ENCODE results near the gene CYP4F2. TPM values are rescaled to one million over a fixed set of nuclear protein-coding genes. Genes with fewer than 3 reads are reported as not detected.
"Not testable (repeated sequence)": the region's sequence is repeated elsewhere in the genome, so short reads cannot be mapped to it uniquely, and the experiment has no call there.

The CYP4F2 gene
- total and polyA plus RNA-seq, 4 donors = 7.7 to 186 (median 85.2) TPM

DNA sequence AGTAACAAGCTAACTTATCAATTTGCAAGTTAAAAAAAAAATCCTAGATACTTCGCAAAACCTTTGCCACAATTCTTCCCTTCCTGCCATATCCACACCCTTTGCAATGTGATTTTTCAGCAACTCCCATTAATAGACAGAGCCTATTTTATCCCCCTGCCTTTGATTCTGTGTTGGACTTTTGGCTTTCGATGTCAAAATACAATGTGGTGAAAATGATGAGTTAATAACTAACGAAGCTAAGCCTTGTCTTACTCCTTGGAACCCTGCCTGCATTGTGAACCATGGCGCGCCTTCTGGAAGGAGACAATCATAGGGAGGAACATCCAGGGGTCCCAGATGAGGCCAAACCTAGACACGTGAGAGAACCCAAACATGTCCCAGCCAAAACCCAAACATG is 6.4 kb downstream of the CYP4F2 start:
- 60% methylated on average over 6 of the region's 6 CpGs for WGBS
- Histone ChIP-seq H3K27me3 (ENCODE audit: control insufficient read depth in 4 of 4, insufficient read depth in 4 of 4, low read length in 3 of 4) (no peaks in the 10 kb centered on the region), H3K4me1 (ENCODE audit: control insufficient read depth in 4 of 4, insufficient read depth in 4 of 4, low read length in 3 of 4) (peaks cover 3 to 38% (median 14%) of the 10 kb centered on the region in 4 donors), H3K4me3 (ENCODE audit: low read depth in 1 of 3, low read length in 3 of 3) (no peak overlapping the region), H3K27ac (ENCODE audit: low read depth in 1 of 2, low read length in 2 of 2) (no peak overlapping the region), H3K9me3 (ENCODE audit: control insufficient read depth in 4 of 4, low read length in 3 of 4) (no peaks in the 10 kb centered on the region), H3K36me3 (ENCODE audit: control insufficient read depth in 4 of 4, insufficient read depth in 3 of 4, low read depth in 1 of 4, low read length in 3 of 4) (peaks cover 0 to 21% (median 9%) of the 10 kb centered on the region in 4 donors), H3K9ac (ENCODE audit: low read depth in 1 of 2, low read length in 2 of 2) (no peak overlapping the region)
- no peak for DNase-seq (ENCODE audit: low spot score)
- TF ChIP-seq, protein P1, sequence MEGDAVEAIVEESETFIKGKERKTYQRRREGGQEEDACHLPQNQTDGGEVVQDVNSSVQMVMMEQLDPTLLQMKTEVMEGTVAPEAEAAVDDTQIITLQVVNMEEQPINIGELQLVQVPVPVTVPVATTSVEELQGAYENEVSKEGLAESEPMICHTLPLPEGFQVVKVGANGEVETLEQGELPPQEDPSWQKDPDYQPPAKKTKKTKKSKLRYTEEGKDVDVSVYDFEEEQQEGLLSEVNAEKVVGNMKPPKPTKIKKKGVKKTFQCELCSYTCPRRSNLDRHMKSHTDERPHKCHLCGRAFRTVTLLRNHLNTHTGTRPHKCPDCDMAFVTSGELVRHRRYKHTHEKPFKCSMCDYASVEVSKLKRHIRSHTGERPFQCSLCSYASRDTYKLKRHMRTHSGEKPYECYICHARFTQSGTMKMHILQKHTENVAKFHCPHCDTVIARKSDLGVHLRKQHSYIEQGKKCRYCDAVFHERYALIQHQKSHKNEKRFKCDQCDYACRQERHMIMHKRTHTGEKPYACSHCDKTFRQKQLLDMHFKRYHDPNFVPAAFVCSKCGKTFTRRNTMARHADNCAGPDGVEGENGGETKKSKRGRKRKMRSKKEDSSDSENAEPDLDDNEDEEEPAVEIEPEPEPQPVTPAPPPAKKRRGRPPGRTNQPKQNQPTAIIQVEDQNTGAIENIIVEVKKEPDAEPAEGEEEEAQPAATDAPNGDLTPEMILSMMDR (IDR thresholded peaks at IDR 0.05; ENCODE audit: low read depth, low read length, missing input control) = no peak
- peak; percentile 78 for TF ChIP-seq HNF4A (conservative IDR thresholded peaks at IDR 0.05)
- TF ChIP-seq SP1 (IDR thresholded peaks at IDR 0.05) = peak; percentile 21
- TF ChIP-seq, protein P2, sequence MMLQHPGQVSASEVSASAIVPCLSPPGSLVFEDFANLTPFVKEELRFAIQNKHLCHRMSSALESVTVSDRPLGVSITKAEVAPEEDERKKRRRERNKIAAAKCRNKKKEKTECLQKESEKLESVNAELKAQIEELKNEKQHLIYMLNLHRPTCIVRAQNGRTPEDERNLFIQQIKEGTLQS (IDR thresholded peaks at IDR 0.05) = no peak
- TF ChIP-seq RXRA (IDR thresholded peaks at IDR 0.05) = peak in 1 of 2 donors; percentile 25

DNA sequence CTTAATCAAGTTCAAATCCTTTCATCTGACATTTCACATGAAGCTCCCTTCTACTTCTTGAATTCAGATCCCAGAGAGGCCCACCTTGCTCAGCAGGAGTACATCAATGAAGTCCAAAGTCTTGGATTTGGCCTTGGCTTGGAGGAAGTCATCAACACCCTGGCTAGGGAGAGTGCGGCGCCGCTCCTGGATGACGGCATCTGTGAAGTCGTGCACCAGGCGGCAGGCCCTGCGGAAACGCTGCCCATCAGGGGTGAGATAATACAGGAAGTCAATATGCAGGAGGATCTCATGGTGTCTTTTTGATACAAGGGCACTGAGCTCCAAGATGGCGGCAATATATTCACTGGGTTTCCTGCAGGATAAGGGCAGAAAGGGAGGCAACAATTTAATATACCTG is 8.5 kb downstream of the CYP4F2 start:
- not testable (repeated sequence) for DNase-seq (ENCODE audit: low spot score); H3K27ac ChIP-seq (ENCODE audit: low read depth in 1 of 2, low read length in 2 of 2); H3K9me3 ChIP-seq (ENCODE audit: control insufficient read depth in 4 of 4, low read length in 3 of 4); H3K4me3 ChIP-seq (ENCODE audit: low read depth in 1 of 3, low read length in 3 of 3); H3K9ac ChIP-seq (ENCODE audit: low read depth in 1 of 2, low read length in 2 of 2); H3K27me3 ChIP-seq (ENCODE audit: control insufficient read depth in 4 of 4, insufficient read depth in 4 of 4, low read length in 3 of 4)
- 92% methylated on average over 9 of the region's 9 CpGs for WGBS
- H3K36me3 ChIP-seq (ENCODE audit: control insufficient read depth in 4 of 4, insufficient read depth in 3 of 4, low read depth in 1 of 4, low read length in 3 of 4) = peaks cover 0 to 36% (median 15%) of the 10 kb centered on the region in 4 donors
- peaks cover 0 to 28% (median 12%) of the 10 kb centered on the region in 4 donors for H3K4me1 ChIP-seq (ENCODE audit: control insufficient read depth in 4 of 4, insufficient read depth in 4 of 4, low read length in 3 of 4)

DNA sequence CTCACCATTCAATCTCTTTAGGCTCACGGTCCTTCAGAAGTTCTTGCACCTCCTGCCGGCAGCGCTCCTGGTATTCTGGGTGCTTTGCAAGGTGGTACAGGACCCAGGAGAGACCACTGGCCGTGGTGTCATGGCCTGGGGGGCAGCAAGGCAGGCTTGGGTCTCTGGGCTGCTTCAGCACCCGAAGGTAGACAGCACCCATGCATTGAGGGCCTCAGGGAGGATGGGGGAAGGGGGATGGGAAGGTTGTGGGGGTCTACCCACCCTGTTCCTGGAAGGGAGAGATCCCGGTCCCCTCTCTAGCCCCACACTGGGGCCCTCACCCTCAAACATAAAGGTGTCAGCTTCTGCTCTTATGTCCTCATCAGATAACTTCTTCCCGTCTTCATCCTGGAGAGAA is 12.0 kb downstream of the CYP4F2 start:
- no peak for DNase-seq (ENCODE audit: low spot score)
- Histone ChIP-seq H3K4me1 (ENCODE audit: control insufficient read depth in 4 of 4, insufficient read depth in 4 of 4, low read length in 3 of 4) (no peaks in the 10 kb centered on the region), H3K27me3 (ENCODE audit: control insufficient read depth in 4 of 4, insufficient read depth in 4 of 4, low read length in 3 of 4) (no peaks in the 10 kb centered on the region), H3K27ac (ENCODE audit: low read depth in 1 of 2, low read length in 2 of 2) (no peak overlapping the region), H3K36me3 (ENCODE audit: control insufficient read depth in 4 of 4, insufficient read depth in 3 of 4, low read depth in 1 of 4, low read length in 3 of 4) (peaks cover 0 to 44% (median 15%) of the 10 kb centered on the region in 4 donors), H3K9ac (ENCODE audit: low read depth in 1 of 2, low read length in 2 of 2) (no peak overlapping the region), H3K9me3 (ENCODE audit: control insufficient read depth in 4 of 4, low read length in 3 of 4) (no peaks in the 10 kb centered on the region), H3K4me3 (ENCODE audit: low read depth in 1 of 3, low read length in 3 of 3) (no peak overlapping the region)
- TF ChIP-seq, protein P1 (IDR thresholded peaks at IDR 0.05; ENCODE audit: low read depth, low read length, missing input control) = no peak
- TF ChIP-seq YY1 (IDR thresholded peaks at IDR 0.05) = no peak
- TF ChIP-seq, protein P3, sequence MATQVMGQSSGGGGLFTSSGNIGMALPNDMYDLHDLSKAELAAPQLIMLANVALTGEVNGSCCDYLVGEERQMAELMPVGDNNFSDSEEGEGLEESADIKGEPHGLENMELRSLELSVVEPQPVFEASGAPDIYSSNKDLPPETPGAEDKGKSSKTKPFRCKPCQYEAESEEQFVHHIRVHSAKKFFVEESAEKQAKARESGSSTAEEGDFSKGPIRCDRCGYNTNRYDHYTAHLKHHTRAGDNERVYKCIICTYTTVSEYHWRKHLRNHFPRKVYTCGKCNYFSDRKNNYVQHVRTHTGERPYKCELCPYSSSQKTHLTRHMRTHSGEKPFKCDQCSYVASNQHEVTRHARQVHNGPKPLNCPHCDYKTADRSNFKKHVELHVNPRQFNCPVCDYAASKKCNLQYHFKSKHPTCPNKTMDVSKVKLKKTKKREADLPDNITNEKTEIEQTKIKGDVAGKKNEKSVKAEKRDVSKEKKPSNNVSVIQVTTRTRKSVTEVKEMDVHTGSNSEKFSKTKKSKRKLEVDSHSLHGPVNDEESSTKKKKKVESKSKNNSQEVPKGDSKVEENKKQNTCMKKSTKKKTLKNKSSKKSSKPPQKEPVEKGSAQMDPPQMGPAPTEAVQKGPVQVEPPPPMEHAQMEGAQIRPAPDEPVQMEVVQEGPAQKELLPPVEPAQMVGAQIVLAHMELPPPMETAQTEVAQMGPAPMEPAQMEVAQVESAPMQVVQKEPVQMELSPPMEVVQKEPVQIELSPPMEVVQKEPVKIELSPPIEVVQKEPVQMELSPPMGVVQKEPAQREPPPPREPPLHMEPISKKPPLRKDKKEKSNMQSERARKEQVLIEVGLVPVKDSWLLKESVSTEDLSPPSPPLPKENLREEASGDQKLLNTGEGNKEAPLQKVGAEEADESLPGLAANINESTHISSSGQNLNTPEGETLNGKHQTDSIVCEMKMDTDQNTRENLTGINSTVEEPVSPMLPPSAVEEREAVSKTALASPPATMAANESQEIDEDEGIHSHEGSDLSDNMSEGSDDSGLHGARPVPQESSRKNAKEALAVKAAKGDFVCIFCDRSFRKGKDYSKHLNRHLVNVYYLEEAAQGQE (IDR thresholded peaks at IDR 0.05) = no peak
- no peak for TF ChIP-seq FOXA1 (IDR thresholded peaks at IDR 0.05)
- no peak for TF ChIP-seq FOXA2 (IDR thresholded peaks at IDR 0.05)
- 88% methylated on average over 7 of the region's 7 CpGs for WGBS

Measured in liver (tissue), 9 donors.